ENCODE data around the gene NDUFB4.
"Not testable (repeated sequence)": the region's sequence is repeated elsewhere in the genome, so short reads cannot be mapped to it uniquely, and the experiment has no call there.

The NDUFB4 gene

GRCh38 chr3:120608506-120608905, 12.4 kb downstream of the NDUFB4 start:
- no peaks in the 10 kb centered on the region for H3K27me3 ChIP-seq (ENCODE audit: control insufficient read depth in 1 of 2, insufficient read depth in 1 of 2, low read length in 2 of 2)
- H3K9ac ChIP-seq (ENCODE audit: low read length): no peak overlapping the region
- H2AK5ac ChIP-seq (ENCODE audit: low read length, severe bottlenecking): no peak overlapping the region
- H2AFZ ChIP-seq (ENCODE audit: low read depth, low read length): no peak overlapping the region
- H3K36me3 ChIP-seq (ENCODE audit: control insufficient read depth in 1 of 2, insufficient read depth in 2 of 2, low read depth in 1 of 2, low read length in 2 of 2): peaks cover 0 to 3% of the 10 kb centered on the region in 2 experiments
- no peaks in the 10 kb centered on the region for H3K9me3 ChIP-seq (ENCODE audit: control insufficient read depth, low read length)
- no peak overlapping the region for H3K4me3 ChIP-seq (ENCODE audit: insufficient read depth in 1 of 2, low read depth in 1 of 2, low read length in 2 of 2)
- DNase-seq: no peak
- no peak overlapping the region for H2BK12ac ChIP-seq (ENCODE audit: low read length in 2 of 2)
- 97% methylated on average over 3 of the region's 4 CpGs for WGBS
- no peak overlapping the region for H2BK120ac ChIP-seq (ENCODE audit: low read depth, low read length)
- no peak overlapping the region for H3K4ac ChIP-seq (ENCODE audit: low read depth in 1 of 2, low read length in 2 of 2)
- H3K27ac ChIP-seq (ENCODE audit: low read length, poor library complexity, severe bottlenecking): no peak overlapping the region
- peaks cover 3% of the 10 kb centered on the region for H3K4me1 ChIP-seq (ENCODE audit: control insufficient read depth, insufficient read depth, low read depth, low read length)
- no peak overlapping the region for H3K4me2 ChIP-seq (ENCODE audit: low read length, poor library complexity, severe bottlenecking)
- no peak overlapping the region for H3K23ac ChIP-seq (ENCODE audit: low read length in 2 of 2)
- H3K79me1 ChIP-seq (replicated peaks; ENCODE audit: low read length, poor library complexity, severe bottlenecking): no peaks in the 10 kb centered on the region
- no peak overlapping the region for H3K14ac ChIP-seq (ENCODE audit: low read length in 2 of 2)
- H4K8ac ChIP-seq (ENCODE audit: low read length): no peak overlapping the region
- H2BK15ac ChIP-seq (ENCODE audit: low read depth, poor library complexity, severe bottlenecking): no peak overlapping the region
- H2BK5ac ChIP-seq (ENCODE audit: low read depth, low read length, poor library complexity, severe bottlenecking): no peak overlapping the region
- no peak overlapping the region for H3K18ac ChIP-seq (ENCODE audit: low read depth in 1 of 2, low read length in 2 of 2)
- H4K91ac ChIP-seq (ENCODE audit: low read length): no peak overlapping the region

- H2BK15ac ChIP-seq (ENCODE audit: low read depth, poor library complexity, severe bottlenecking): no peak overlapping the region
- no peaks in the 10 kb centered on the region for H3K4me1 ChIP-seq (ENCODE audit: control insufficient read depth, insufficient read depth, low read depth, low read length)
- no peak overlapping the region for H2BK5ac ChIP-seq (ENCODE audit: low read depth, low read length, poor library complexity, severe bottlenecking)
- H2BK12ac ChIP-seq (ENCODE audit: low read length in 2 of 2): no peak overlapping the region
- no peak overlapping the region for H3K27ac ChIP-seq (ENCODE audit: low read length, poor library complexity, severe bottlenecking)
- H3K4me3 ChIP-seq (ENCODE audit: insufficient read depth in 1 of 2, low read depth in 1 of 2, low read length in 2 of 2): no peak overlapping the region
- H4K8ac ChIP-seq (ENCODE audit: low read length): no peak overlapping the region
- H2AFZ ChIP-seq (ENCODE audit: low read depth, low read length): no peak overlapping the region
- no peak overlapping the region for H3K14ac ChIP-seq (ENCODE audit: low read length in 2 of 2)
- no peaks in the 10 kb centered on the region for H3K79me1 ChIP-seq (replicated peaks; ENCODE audit: low read length, poor library complexity, severe bottlenecking)
- no peak overlapping the region for H3K4me2 ChIP-seq (ENCODE audit: low read length, poor library complexity, severe bottlenecking)
- no peak overlapping the region for H2AK5ac ChIP-seq (ENCODE audit: low read length, severe bottlenecking)
- H3K4ac ChIP-seq (ENCODE audit: low read depth in 1 of 2, low read length in 2 of 2): no peak overlapping the region
- H3K27me3 ChIP-seq (ENCODE audit: control insufficient read depth in 1 of 2, insufficient read depth in 1 of 2, low read length in 2 of 2): no peaks in the 10 kb centered on the region
- no peak overlapping the region for H3K9ac ChIP-seq (ENCODE audit: low read length)
- no peaks in the 10 kb centered on the region for H3K9me3 ChIP-seq (ENCODE audit: control insufficient read depth, low read length)
- no peak overlapping the region for H2BK120ac ChIP-seq (ENCODE audit: low read depth, low read length)
- H3K18ac ChIP-seq (ENCODE audit: low read depth in 1 of 2, low read length in 2 of 2): no peak overlapping the region
- WGBS: 98% methylated on average over 7 of the region's 8 CpGs
- no peaks in the 10 kb centered on the region for H3K36me3 ChIP-seq (ENCODE audit: control insufficient read depth in 1 of 2, insufficient read depth in 2 of 2, low read depth in 1 of 2, low read length in 2 of 2)
- DNase-seq: no peak
- H4K91ac ChIP-seq (ENCODE audit: low read length): no peak overlapping the region
- no peak overlapping the region for H3K23ac ChIP-seq (ENCODE audit: low read length in 2 of 2)
These were observed 18.6 kb downstream of the NDUFB4 start for GRCh38 chr3:120614765-120615164.

- H3K27me3 ChIP-seq (ENCODE audit: control insufficient read depth in 1 of 2, insufficient read depth in 1 of 2, low read length in 2 of 2): no peaks in the 10 kb centered on the region
- 61% methylated on average over 13 of the region's 13 CpGs for WGBS
- no peak overlapping the region for H2BK12ac ChIP-seq (ENCODE audit: low read length in 2 of 2)
- H3K4ac ChIP-seq (ENCODE audit: low read depth in 1 of 2, low read length in 2 of 2): peak overlapping the region in 1 of 2 experiments; percentile 61
- H3K14ac ChIP-seq (ENCODE audit: low read length in 2 of 2): no peak overlapping the region
- no peak overlapping the region for H3K23ac ChIP-seq (ENCODE audit: low read length in 2 of 2)
- H3K79me1 ChIP-seq (replicated peaks; ENCODE audit: low read length, poor library complexity, severe bottlenecking): no peaks in the 10 kb centered on the region
- DNase-seq: peak; percentile 57
- no peaks in the 10 kb centered on the region for H3K4me1 ChIP-seq (ENCODE audit: control insufficient read depth, insufficient read depth, low read depth, low read length)
- peak overlapping the region; percentile 66 for H2AFZ ChIP-seq (ENCODE audit: low read depth, low read length)
- no peak overlapping the region for H2AK5ac ChIP-seq (ENCODE audit: low read length, severe bottlenecking)
- H3K9ac ChIP-seq (ENCODE audit: low read length): no peak overlapping the region
- no peak overlapping the region for H2BK15ac ChIP-seq (ENCODE audit: low read depth, poor library complexity, severe bottlenecking)
- H4K8ac ChIP-seq (ENCODE audit: low read length): peak overlapping the region; percentile 99
- H3K4me2 ChIP-seq (ENCODE audit: low read length, poor library complexity, severe bottlenecking): no peak overlapping the region
- peak overlapping the region in 1 of 2 experiments; percentile 34 for H3K18ac ChIP-seq (ENCODE audit: low read depth in 1 of 2, low read length in 2 of 2)
- no peaks in the 10 kb centered on the region for H3K9me3 ChIP-seq (ENCODE audit: control insufficient read depth, low read length)
- peak overlapping the region; percentile 57 for H4K91ac ChIP-seq (ENCODE audit: low read length)
- H3K4me3 ChIP-seq (ENCODE audit: insufficient read depth in 1 of 2, low read depth in 1 of 2, low read length in 2 of 2): no peak overlapping the region
- no peak overlapping the region for H2BK120ac ChIP-seq (ENCODE audit: low read depth, low read length)
- H3K36me3 ChIP-seq (ENCODE audit: control insufficient read depth in 1 of 2, insufficient read depth in 2 of 2, low read depth in 1 of 2, low read length in 2 of 2): no peaks in the 10 kb centered on the region
- H3K27ac ChIP-seq (ENCODE audit: low read length, poor library complexity, severe bottlenecking): no peak overlapping the region
- no peak overlapping the region for H2BK5ac ChIP-seq (ENCODE audit: low read depth, low read length, poor library complexity, severe bottlenecking)
These were observed 19.9 kb downstream of the NDUFB4 start for GRCh38 chr3:120615847-120616609.

GRCh38 chr3:120616745-120617144, 20.6 kb downstream of the NDUFB4 start:
- H4K8ac ChIP-seq (ENCODE audit: low read length); DNase-seq; H3K18ac ChIP-seq (ENCODE audit: low read depth in 1 of 2, low read length in 2 of 2); H2BK5ac ChIP-seq (ENCODE audit: low read depth, low read length, poor library complexity, severe bottlenecking); H3K14ac ChIP-seq (ENCODE audit: low read length in 2 of 2); H4K91ac ChIP-seq (ENCODE audit: low read length); H2BK120ac ChIP-seq (ENCODE audit: low read depth, low read length); H3K4me1 ChIP-seq (ENCODE audit: control insufficient read depth, insufficient read depth, low read depth, low read length); H2BK15ac ChIP-seq (ENCODE audit: low read depth, poor library complexity, severe bottlenecking); H3K79me1 ChIP-seq (replicated peaks; ENCODE audit: low read length, poor library complexity, severe bottlenecking); H3K27ac ChIP-seq (ENCODE audit: low read length, poor library complexity, severe bottlenecking); H2AFZ ChIP-seq (ENCODE audit: low read depth, low read length); H3K9ac ChIP-seq (ENCODE audit: low read length); H2AK5ac ChIP-seq (ENCODE audit: low read length, severe bottlenecking); H2BK12ac ChIP-seq (ENCODE audit: low read length in 2 of 2); H3K27me3 ChIP-seq (ENCODE audit: control insufficient read depth in 1 of 2, insufficient read depth in 1 of 2, low read length in 2 of 2); H3K4me2 ChIP-seq (ENCODE audit: low read length, poor library complexity, severe bottlenecking); H3K4ac ChIP-seq (ENCODE audit: low read depth in 1 of 2, low read length in 2 of 2); H3K9me3 ChIP-seq (ENCODE audit: control insufficient read depth, low read length); H3K23ac ChIP-seq (ENCODE audit: low read length in 2 of 2); H3K4me3 ChIP-seq (ENCODE audit: insufficient read depth in 1 of 2, low read depth in 1 of 2, low read length in 2 of 2); H3K36me3 ChIP-seq (ENCODE audit: control insufficient read depth in 1 of 2, insufficient read depth in 2 of 2, low read depth in 1 of 2, low read length in 2 of 2): not testable (repeated sequence)
- WGBS: 96% methylated on average over 6 of the region's 8 CpGs

Measured in mesenchymal stem cell (in vitro differentiated cells and primary cell).